Endothelial cell (in vitro differentiated cells): ENCODE results near the gene OR14A16. TPM values are rescaled to one million over a fixed set of nuclear protein-coding genes. Genes with fewer than 3 reads are reported as not detected.

Experiments used
- DNase-seq: peaks from one replicate; pipeline ENCODE4 v3.0.0; 2021; ENCODE audit warnings: low spot score
- H3K27ac Mint-ChIP-seq: one replicate; pipeline ENCODE4 v1.8.0; 2021; ENCODE audit warnings: mixed read lengths, inconsistent platforms; ENCODE audit not compliant: unreplicated experiment
- H3K27me3 Mint-ChIP-seq: one replicate; pipeline ENCODE4 v1.8.0; 2021; ENCODE audit warnings: mild to moderate bottlenecking, moderate library complexity, mixed read lengths, inconsistent platforms; ENCODE audit not compliant: unreplicated experiment
- H3K36me3 Mint-ChIP-seq: one replicate; pipeline ENCODE4 v1.8.0; 2021; ENCODE audit warnings: mild to moderate bottlenecking, low read depth, mixed read lengths, inconsistent platforms; ENCODE audit not compliant: unreplicated experiment
- H3K4me1 Mint-ChIP-seq: one replicate; pipeline ENCODE4 v1.8.0; 2021; ENCODE audit warnings: mild to moderate bottlenecking, mixed read lengths, inconsistent platforms; ENCODE audit not compliant: unreplicated experiment
- H3K4me3 Mint-ChIP-seq: one replicate; pipeline ENCODE4 v1.8.0; 2021; ENCODE audit warnings: mild to moderate bottlenecking, mixed read lengths, inconsistent platforms; ENCODE audit not compliant: unreplicated experiment
- H3K9me3 Mint-ChIP-seq: one replicate; pipeline ENCODE4 v1.8.0; 2021; ENCODE audit warnings: mixed read lengths, inconsistent platforms; ENCODE audit not compliant: unreplicated experiment
- total RNA-seq: library from RNA; stranded (reverse); fragmentation: NEBNext Ultra II Directional; extraction: Animal tissue kit (Norgen Biotek cat#: 25700); gene quantifications from one replicate; pipeline ENCODE4 v1.2.1, GENCODE V29; 2021; ENCODE audit not compliant: unreplicated experiment
- TF ChIP-seq, protein P1 (sequence below): fragments of 200-600 bp; sonication (generic); IDR thresholded peaks from one replicate; pipeline ENCODE4 v1.5.0; 2021; ENCODE audit warnings: antibody characterized with exemption; ENCODE audit not compliant: unreplicated experiment

OR14A16 gene
- total RNA-seq, 1 donor from 2014 or later = not detected

DNA sequence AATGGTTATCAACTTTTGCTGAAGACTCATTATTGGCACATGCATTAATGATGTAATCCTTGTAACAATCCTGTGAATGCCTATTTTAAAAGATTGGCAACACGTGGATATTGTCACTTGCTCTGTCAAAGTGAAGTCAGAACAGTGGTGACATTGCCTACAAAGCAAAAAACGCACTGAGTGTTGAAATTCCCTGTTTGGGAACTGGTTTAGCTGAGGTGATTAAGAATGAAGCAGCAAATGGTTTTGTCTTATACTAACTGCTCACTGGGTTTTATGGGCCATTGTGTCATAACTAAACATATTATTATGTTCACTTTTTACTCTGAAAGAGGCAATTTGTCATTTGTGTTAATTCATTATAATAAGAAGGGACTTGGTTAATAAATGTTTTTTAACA, 11.3 kb downstream of the OR14A16 start:
- TF ChIP-seq, protein P1, sequence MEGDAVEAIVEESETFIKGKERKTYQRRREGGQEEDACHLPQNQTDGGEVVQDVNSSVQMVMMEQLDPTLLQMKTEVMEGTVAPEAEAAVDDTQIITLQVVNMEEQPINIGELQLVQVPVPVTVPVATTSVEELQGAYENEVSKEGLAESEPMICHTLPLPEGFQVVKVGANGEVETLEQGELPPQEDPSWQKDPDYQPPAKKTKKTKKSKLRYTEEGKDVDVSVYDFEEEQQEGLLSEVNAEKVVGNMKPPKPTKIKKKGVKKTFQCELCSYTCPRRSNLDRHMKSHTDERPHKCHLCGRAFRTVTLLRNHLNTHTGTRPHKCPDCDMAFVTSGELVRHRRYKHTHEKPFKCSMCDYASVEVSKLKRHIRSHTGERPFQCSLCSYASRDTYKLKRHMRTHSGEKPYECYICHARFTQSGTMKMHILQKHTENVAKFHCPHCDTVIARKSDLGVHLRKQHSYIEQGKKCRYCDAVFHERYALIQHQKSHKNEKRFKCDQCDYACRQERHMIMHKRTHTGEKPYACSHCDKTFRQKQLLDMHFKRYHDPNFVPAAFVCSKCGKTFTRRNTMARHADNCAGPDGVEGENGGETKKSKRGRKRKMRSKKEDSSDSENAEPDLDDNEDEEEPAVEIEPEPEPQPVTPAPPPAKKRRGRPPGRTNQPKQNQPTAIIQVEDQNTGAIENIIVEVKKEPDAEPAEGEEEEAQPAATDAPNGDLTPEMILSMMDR = no peak
- no peaks in the 10 kb centered on the region for H3K36me3 Mint-ChIP-seq
- H3K9me3 Mint-ChIP-seq = peaks cover 9% of the 10 kb centered on the region
- DNase-seq = no peak
- no peak overlapping the region for H3K27ac Mint-ChIP-seq
- H3K4me1 Mint-ChIP-seq = no peaks in the 10 kb centered on the region
- no peak overlapping the region for H3K4me3 Mint-ChIP-seq
- H3K27me3 Mint-ChIP-seq = no peaks in the 10 kb centered on the region

DNA sequence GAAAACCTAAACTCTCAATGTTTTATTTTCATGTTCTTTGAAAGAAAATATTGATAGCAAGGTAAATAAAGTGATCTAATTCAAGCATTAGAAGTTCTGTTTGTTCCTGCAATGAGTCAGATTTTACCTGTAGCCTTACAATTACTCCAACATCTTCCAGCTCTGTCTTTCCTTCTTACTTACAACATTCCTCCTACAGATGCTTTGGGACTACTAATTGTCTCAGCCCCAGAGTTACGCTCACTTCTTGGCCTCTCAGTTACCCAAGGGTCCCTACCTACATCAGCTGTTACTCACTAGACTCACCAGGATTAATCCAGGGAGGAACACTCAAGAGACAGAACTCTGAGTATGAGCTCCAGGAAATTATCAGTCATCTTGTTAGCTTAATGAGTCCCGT, 26.4 kb downstream of the OR14A16 start:
- Mint-ChIP-seq H3K4me1 (no peaks in the 10 kb centered on the region), H3K27ac (no peak overlapping the region), H3K36me3 (no peaks in the 10 kb centered on the region), H3K9me3 (no peaks in the 10 kb centered on the region), H3K4me3 (no peak overlapping the region), H3K27me3 (peaks cover 3% of the 10 kb centered on the region)
- DNase-seq = no peak
- TF ChIP-seq, protein P1 = no peak

DNA sequence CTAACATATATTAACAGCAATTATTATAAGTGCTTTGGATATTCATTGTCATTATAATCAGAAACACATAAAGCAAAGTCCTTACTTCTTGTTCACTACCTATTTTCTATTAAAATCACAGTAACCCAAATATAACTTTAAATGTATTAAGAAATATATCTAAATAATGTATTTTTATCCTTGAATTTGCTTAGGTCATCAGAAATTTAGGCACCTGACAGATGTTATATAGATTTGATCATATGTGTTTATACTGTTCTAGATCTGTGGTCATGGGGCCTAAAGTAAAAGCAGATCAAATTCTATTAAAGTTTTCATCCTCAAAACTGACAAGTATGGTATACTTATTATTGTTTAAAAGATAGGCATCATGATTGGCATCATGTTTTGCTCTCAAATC, 54.3 kb downstream of the OR14A16 start:
- Mint-ChIP-seq H3K27me3 (no peaks in the 10 kb centered on the region), H3K9me3 (no peaks in the 10 kb centered on the region), H3K27ac (no peak overlapping the region), H3K4me1 (no peaks in the 10 kb centered on the region), H3K4me3 (no peak overlapping the region), H3K36me3 (no peaks in the 10 kb centered on the region)
- no peak for DNase-seq
- TF ChIP-seq, protein P1 = no peak

Other genes with a start within 250 kb of the OR14A16 start
- not detected for gene OR2G2, start 235.8 kb downstream of the OR14A16 start, total RNA-seq
- gene OR2G3, start 218.5 kb downstream of the OR14A16 start, total RNA-seq = not detected
- not detected for gene OR13G1, start 144.4 kb downstream of the OR14A16 start, total RNA-seq
- gene OR6F1, start 107.5 kb downstream of the OR14A16 start, total RNA-seq = not detected
- gene OR14K1, start 85.5 kb downstream of the OR14A16 start, total RNA-seq = not detected
- not detected for gene OR14A2, start 76.0 kb downstream of the OR14A16 start, total RNA-seq
- not detected for gene OR1C1, start 63.6 kb downstream of the OR14A16 start, total RNA-seq
- not detected for gene OR11L1, start 17.8 kb upstream of the OR14A16 start, total RNA-seq
- gene TRIM58, start 33.1 kb upstream of the OR14A16 start, total RNA-seq = 1.4 TPM
- gene OR2W3, start 71.5 kb upstream of the OR14A16 start, total RNA-seq = 0.87 TPM
- gene OR2T8, start 96.1 kb upstream of the OR14A16 start, total RNA-seq = not detected
- not detected for gene OR2AJ1, start 100.8 kb upstream of the OR14A16 start, total RNA-seq
- gene OR2L8, start 124.7 kb upstream of the OR14A16 start, total RNA-seq = not detected
- gene OR2AK2, start 141.1 kb upstream of the OR14A16 start, total RNA-seq = not detected
- gene OR2L5, start 189.5 kb upstream of the OR14A16 start, total RNA-seq = not detected
- not detected for gene OR2L2, start 206.0 kb upstream of the OR14A16 start, total RNA-seq
- not detected for gene OR2L3, start 222.7 kb upstream of the OR14A16 start, total RNA-seq